ENCODE results near the gene UBALD2. TPM values are rescaled to one million over a fixed set of nuclear protein-coding genes. Genes with fewer than 3 reads are reported as not detected.
A peak's percentile ranks its signal among the peaks of the same experiment; 100 is the strongest.

The UBALD2 gene
- total and polyA plus RNA-seq, 2 donors (not counting 3 experiments of a cell fraction or from before 2014, with no cell fraction given) = 46.9 to 70.9 TPM

DNA sequence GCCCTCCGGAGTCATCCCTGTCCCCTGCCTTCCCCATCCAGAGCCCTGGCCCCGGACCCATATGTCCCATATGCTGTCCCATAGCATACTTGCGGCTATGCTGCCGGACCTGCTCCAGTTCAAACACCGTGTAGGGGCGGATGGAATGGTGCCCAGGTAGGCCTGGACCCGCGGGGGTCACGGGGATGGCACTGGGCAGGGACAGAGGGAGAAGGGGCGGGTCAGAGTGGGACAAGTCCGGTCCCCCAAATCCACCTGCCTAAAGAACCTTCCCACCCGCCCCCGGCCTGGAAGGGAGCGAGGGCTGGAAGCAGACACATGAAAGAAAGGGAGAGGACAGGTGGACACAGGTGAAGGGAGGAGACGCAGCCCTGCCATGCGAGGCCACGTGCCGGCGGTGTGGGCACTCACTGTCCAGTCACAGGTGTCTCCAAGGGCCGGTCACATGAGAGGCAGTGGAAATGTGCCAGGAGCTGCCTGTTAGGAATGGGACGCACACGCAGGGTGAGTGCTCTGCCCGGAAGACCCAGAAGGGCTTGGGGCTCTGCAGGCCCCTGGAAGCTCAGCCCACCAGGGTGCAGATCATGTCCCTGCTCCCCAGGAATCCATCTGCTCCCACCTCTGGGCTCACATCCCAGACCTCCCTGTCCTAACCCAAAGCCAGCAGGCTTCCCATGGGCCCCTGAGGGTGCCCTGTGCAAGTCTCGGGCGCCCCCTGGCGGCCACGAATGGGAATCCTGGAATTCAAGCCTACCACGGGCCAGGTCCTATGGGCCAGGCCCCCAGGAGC is 14.0 kb downstream of the UBALD2 start:
- Histone ChIP-seq H4K20me1 (replicated peaks; ENCODE audit: control insufficient read depth, extremely low read depth, insufficient read depth, low read length) (no peaks in the 10 kb centered on the region), H3K9me3 (replicated peaks; ENCODE audit: control insufficient read depth, insufficient read depth, low read length) (no peaks in the 10 kb centered on the region), H3K9me1 (replicated peaks; ENCODE audit: control insufficient read depth, extremely low read depth, insufficient read depth, low read length) (no peaks in the 10 kb centered on the region), H3K4me2 (ENCODE audit: insufficient read depth, low read length) (no peak overlapping the region), H3K9ac (replicated peaks; ENCODE audit: extremely low read depth, insufficient read depth, low read length) (no peak overlapping the region), H3K4me1 (ENCODE audit: control insufficient read depth, extremely low read depth, insufficient read depth, low read length) (no peaks in the 10 kb centered on the region), H3K79me2 (ENCODE audit: control insufficient read depth, insufficient read depth, low read length) (no peaks in the 10 kb centered on the region), H3K4me3 (replicated peaks in 1 of 3; ENCODE audit: insufficient read depth in 1 of 3, low read depth in 1 of 3, low read length in 3 of 3) (no peak overlapping the region), H2AFZ (ENCODE audit: low read depth, low read length) (no peak overlapping the region), H3K27me3 (ENCODE audit: control insufficient read depth in 2 of 2, insufficient read depth in 2 of 2, low read length in 2 of 2) (no peaks in the 10 kb centered on the region), H3K36me3 (ENCODE audit: control insufficient read depth in 2 of 2, extremely low read depth in 1 of 2, insufficient read depth in 2 of 2, low read length in 2 of 2) (peaks cover 0 to 2% of the 10 kb centered on the region in 2 experiments), H3K27ac (ENCODE audit: insufficient read depth, low read depth, low read length) (no peak overlapping the region)
- DNase-seq (ENCODE audit: low read depth, low spot score) (peak; percentile 70), FAIRE-seq (peak; percentile 80)
- intact Hi-C loops (cut with micrococcal nuclease) = loop anchor here (1.0 to 10.0 kb wide), 5 partner anchors 30 to 264 kb away; no protein-coding TSS in a partner anchor
- dilution Hi-C loops (cut with MboI; ENCODE audit: extremely low pct_ligation_motif_present, low sequenced_read_pairs) = no loop called here
- no TSS peak for BruUV-seq (replicated peaks)
- no peak for TF ChIP-seq POLR2AphosphoS5 (IDR thresholded peaks at IDR 0.05; ENCODE audit: insufficient read depth, low read depth, low read length)
- TF ChIP-seq, protein P1, sequence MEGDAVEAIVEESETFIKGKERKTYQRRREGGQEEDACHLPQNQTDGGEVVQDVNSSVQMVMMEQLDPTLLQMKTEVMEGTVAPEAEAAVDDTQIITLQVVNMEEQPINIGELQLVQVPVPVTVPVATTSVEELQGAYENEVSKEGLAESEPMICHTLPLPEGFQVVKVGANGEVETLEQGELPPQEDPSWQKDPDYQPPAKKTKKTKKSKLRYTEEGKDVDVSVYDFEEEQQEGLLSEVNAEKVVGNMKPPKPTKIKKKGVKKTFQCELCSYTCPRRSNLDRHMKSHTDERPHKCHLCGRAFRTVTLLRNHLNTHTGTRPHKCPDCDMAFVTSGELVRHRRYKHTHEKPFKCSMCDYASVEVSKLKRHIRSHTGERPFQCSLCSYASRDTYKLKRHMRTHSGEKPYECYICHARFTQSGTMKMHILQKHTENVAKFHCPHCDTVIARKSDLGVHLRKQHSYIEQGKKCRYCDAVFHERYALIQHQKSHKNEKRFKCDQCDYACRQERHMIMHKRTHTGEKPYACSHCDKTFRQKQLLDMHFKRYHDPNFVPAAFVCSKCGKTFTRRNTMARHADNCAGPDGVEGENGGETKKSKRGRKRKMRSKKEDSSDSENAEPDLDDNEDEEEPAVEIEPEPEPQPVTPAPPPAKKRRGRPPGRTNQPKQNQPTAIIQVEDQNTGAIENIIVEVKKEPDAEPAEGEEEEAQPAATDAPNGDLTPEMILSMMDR (IDR thresholded peaks at IDR 0.05; ENCODE audit: extremely low read depth in 1 of 2, insufficient read depth in 1 of 2, low read depth in 1 of 2, low read length in 2 of 2) = peak; percentile 89 to 91
- CTCF ChIA-PET = interaction anchor here (0.5 to 14.1 kb wide), 77 partner anchors 8 to 464 kb away, joined by 3 to 320 read pairs (median 5); partner anchors contain the start of genes CDK3, EXOC7, FOXJ1 and QRICH2
- POLR2A ChIA-PET = interaction anchor here (0.6 to 2.0 kb wide), 4 partner anchors 15 to 158 kb away, joined by 3 to 7 read pairs (median 4); no protein-coding TSS in a partner anchor

Measured in endothelial cell of umbilical vein (primary cell).